Measurements from ENCODE around the gene IL17RA.

Gene IL17RA

DNA sequence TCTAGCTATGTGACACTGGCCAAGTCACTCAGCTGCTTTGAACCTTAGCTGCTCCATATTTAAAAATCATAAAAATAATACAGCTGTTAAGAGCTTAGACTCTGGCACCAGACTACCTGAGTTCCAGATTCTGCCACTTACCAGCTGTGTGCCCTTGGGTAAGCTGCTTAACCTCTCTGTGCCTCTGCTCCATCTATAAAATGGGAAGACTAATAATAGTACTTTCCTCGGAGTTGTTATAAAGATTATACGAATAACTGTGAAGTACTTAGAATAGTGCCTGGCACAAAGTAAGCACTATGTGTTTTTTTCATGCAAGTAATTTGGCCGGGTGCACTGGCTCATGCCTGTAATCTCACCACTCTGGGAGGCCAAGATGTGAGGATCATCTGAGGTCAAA, 72.9 kb downstream of the IL17RA start:
- H3K4me3 Mint-ChIP-seq, result peak overlapping the region; percentile 77
- no peak overlapping the region for H3K27ac Mint-ChIP-seq
- H3K27me3 Mint-ChIP-seq, result no peaks in the 10 kb centered on the region
- no peak for DNase-seq
- peaks cover 11% of the 10 kb centered on the region for H3K36me3 Mint-ChIP-seq
- CTCF ChIA-PET, result interaction anchor here (0.7 to 1.6 kb wide), 3 partner anchors 14 to 51 kb away, joined by 3 to 4 read pairs (median 3); no protein-coding TSS in a partner anchor
- peaks cover 39% of the 10 kb centered on the region for H3K4me1 Mint-ChIP-seq
- H3K9me3 Mint-ChIP-seq, result no peaks in the 10 kb centered on the region

- CTCF ChIA-PET, result interaction anchor here (0.6 to 1.2 kb wide), 3 partner anchors 13 to 106 kb away, joined by 3 to 4 read pairs (median 3); no protein-coding TSS in a partner anchor
- Mint-ChIP-seq H3K36me3 (peaks cover 11% of the 10 kb centered on the region), H3K27ac (peak overlapping the region; percentile 84), H3K4me3 (peak overlapping the region; percentile 77), H3K27me3 (no peaks in the 10 kb centered on the region), H3K9me3 (no peaks in the 10 kb centered on the region), H3K4me1 (peaks cover 39% of the 10 kb centered on the region)
- DNase-seq, result no peak
Observed at GRCh38 chr22:17158176-17158567, 73.4 kb downstream of the IL17RA start.

- Mint-ChIP-seq H3K4me1 (peaks cover 39% of the 10 kb centered on the region), H3K9me3 (no peaks in the 10 kb centered on the region), H3K36me3 (peaks cover 11% of the 10 kb centered on the region), H3K27me3 (no peaks in the 10 kb centered on the region), H3K4me3 (peak within 1 kb of the TSS; percentile 77), H3K27ac (peak within 1 kb of the TSS; percentile 84)
- CTCF ChIA-PET, result interaction anchor here (0.6 to 1.2 kb wide), 3 partner anchors 13 to 106 kb away, joined by 3 to 4 read pairs (median 3); no protein-coding TSS in a partner anchor
- peak; percentile 92 for DNase-seq
Observed at GRCh38 chr22:17158568-17159503, 74.0 kb downstream of the IL17RA start, which contains the start of gene HDHD5. Gene HDHD5 (minus strand): TSS chr22:17159277. CDS start chr22:17159251, 26 bp downstream.

DNA sequence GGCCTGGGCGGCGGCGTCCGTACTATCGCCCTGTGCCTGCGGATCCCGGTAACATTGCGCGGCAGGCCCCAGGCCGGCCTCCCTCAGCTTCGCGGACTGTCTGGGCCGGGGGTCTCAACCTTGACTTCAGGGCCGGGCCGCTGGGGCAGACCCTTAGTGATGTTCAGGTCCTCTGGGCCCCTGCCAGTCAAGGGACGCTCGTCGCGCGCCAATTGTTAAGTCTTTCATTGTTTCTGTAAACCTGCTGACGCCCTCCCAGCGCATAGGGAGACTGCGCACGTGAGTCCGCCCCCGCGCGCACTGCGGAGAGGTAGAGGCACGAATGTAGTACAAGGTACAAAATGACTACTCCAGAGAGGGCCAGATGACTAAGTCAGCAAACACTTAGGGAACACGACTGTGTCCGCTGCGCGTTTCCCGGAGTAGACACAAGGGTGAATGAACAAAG, 74.7 kb downstream of the IL17RA start:
- peaks cover 11% of the 10 kb centered on the region for H3K36me3 Mint-ChIP-seq

GRCh38 chr22:17161991-17162390, 77.2 kb downstream of the IL17RA start:
- peaks cover 14% of the 10 kb centered on the region for H3K27me3 Mint-ChIP-seq
- H3K27ac Mint-ChIP-seq, result no peak overlapping the region
- CTCF ChIA-PET, result interaction anchor here (0.6 to 1.5 kb wide), 2 partner anchors 10 to 79 kb away, joined by 3 to 10 read pairs; no protein-coding TSS in a partner anchor
- no peak overlapping the region for H3K4me3 Mint-ChIP-seq
- DNase-seq, result no peak
- H3K9me3 Mint-ChIP-seq, result no peaks in the 10 kb centered on the region
- peaks cover 5% of the 10 kb centered on the region for H3K36me3 Mint-ChIP-seq
- peaks cover 19% of the 10 kb centered on the region for H3K4me1 Mint-ChIP-seq

More for the DNA sequence above, 74.7 kb downstream of the IL17RA start:
- peak overlapping the region; percentile 74 for H3K27ac Mint-ChIP-seq
- peak; percentile 58 for DNase-seq
- CTCF ChIA-PET, result interaction anchor here (1.5 kb wide), 1 partner anchor 12 kb away, joined by 7 read pairs; no protein-coding TSS in a partner anchor
- H3K9me3 Mint-ChIP-seq, result no peaks in the 10 kb centered on the region
- H3K4me1 Mint-ChIP-seq, result peaks cover 38% of the 10 kb centered on the region
- peaks cover under 1% of the 10 kb centered on the region for H3K27me3 Mint-ChIP-seq
- H3K4me3 Mint-ChIP-seq, result peak overlapping the region; percentile 77

DNA sequence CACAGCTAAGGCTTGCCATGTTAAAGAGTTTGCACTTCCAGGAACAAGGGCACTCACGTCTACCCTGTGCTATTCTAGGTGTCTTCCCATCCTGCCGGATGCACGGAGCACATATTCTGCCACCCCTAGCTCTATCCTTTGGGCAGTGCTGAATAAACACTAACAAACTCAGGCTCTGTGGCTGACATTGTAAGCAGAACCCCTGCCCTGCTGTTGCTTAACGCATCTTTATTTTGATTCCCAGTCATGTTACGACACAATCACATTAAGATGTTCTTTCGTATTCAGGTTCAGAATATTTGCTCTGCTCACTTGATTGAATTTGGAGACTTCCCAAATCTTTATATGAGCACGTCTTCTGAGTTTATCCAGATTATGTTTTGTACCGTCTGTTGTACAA, 77.9 kb downstream of the IL17RA start:
- H3K27me3 Mint-ChIP-seq, result peaks cover 20% of the 10 kb centered on the region
- H3K36me3 Mint-ChIP-seq, result peaks cover 2% of the 10 kb centered on the region
- no peak overlapping the region for H3K4me3 Mint-ChIP-seq
- CTCF ChIA-PET, result interaction anchor here (1.0 to 1.5 kb wide), 3 partner anchors 79 to 339 kb away, joined by 3 read pairs; no protein-coding TSS in a partner anchor
- no peaks in the 10 kb centered on the region for H3K9me3 Mint-ChIP-seq
- no peak overlapping the region for H3K27ac Mint-ChIP-seq
- H3K4me1 Mint-ChIP-seq, result peaks cover 13% of the 10 kb centered on the region
- no peak for DNase-seq

- H3K4me1 Mint-ChIP-seq, result peaks cover 6% of the 10 kb centered on the region
- H3K9me3 Mint-ChIP-seq, result no peaks in the 10 kb centered on the region
- peaks cover 38% of the 10 kb centered on the region for H3K27me3 Mint-ChIP-seq
- H3K4me3 Mint-ChIP-seq, result no peak overlapping the region
- no peak overlapping the region for H3K27ac Mint-ChIP-seq
- peaks cover 1% of the 10 kb centered on the region for H3K36me3 Mint-ChIP-seq
- CTCF ChIA-PET, result interaction anchor here (1.6 kb wide), 1 partner anchor 90 kb away, joined by 4 read pairs; no protein-coding TSS in a partner anchor
- DNase-seq, result no peak
Observed at GRCh38 chr22:17164392-17165024, 79.7 kb downstream of the IL17RA start.

Data from activated naive CD4-positive, alpha-beta T cell treated with anti-CD3 and anti-CD28 coated beads, Interleukin-2, amount 10 ng/mL, durations not matched to agents 7 days and 5 days (primary cell).